KOPT-K1 (cell line): Measurements from ENCODE around the gene IQSEC1.
A peak's percentile ranks its signal among the peaks of the same experiment; 100 is the strongest.

ENCODE experiments used
- H3K27ac ChIP-seq: fragments of 200-600 bp; sonication (generic); 2 replicates; pipeline ENCODE4 v1.5.1; 2016; ENCODE audit warnings: antibody characterized with exemption, mild to moderate bottlenecking, low read depth, low read length; ENCODE audit not compliant: poor library complexity, severe bottlenecking
- H3K36me3 ChIP-seq: fragments of 200-600 bp; sonication (generic); 2 replicates; pipeline ENCODE4 v1.5.1; 2017; ENCODE audit warnings: antibody characterized with exemption, mild to moderate bottlenecking, low read length, moderate library complexity; ENCODE audit not compliant: insufficient read depth
- H3K9me3 ChIP-seq: fragments of 200-600 bp; sonication (generic); 2 replicates; pipeline ENCODE4 v1.5.1; 2017; ENCODE audit warnings: antibody characterized with exemption, low read length, mild to moderate bottlenecking; ENCODE audit not compliant: insufficient read depth, poor library complexity, severe bottlenecking

IQSEC1 gene

GRCh38 chr3:13082677-13083076 is 9.4 kb upstream of the IQSEC1 start:
- Histone ChIP-seq H3K27ac (peak overlapping the region; percentile 22), H3K9me3 (no peaks in the 10 kb centered on the region)

GRCh38 chr3:13081603-13082360 is 8.6 kb upstream of the IQSEC1 start:
- Histone ChIP-seq H3K27ac (peak overlapping the region; percentile 24), H3K36me3 (no peaks in the 10 kb centered on the region), H3K9me3 (no peaks in the 10 kb centered on the region)

More at GRCh38 chr3:13082677-13083076, 9.4 kb upstream of the IQSEC1 start:
- no peaks in the 10 kb centered on the region for H3K36me3 ChIP-seq

GRCh38 chr3:13080591-13080990 is 7.4 kb upstream of the IQSEC1 start:
- Histone ChIP-seq H3K27ac (peak overlapping the region; percentile 98), H3K9me3 (no peaks in the 10 kb centered on the region), H3K36me3 (no peaks in the 10 kb centered on the region)

GRCh38 chr3:13080026-13080425 is 6.8 kb upstream of the IQSEC1 start:
- Histone ChIP-seq H3K36me3 (no peaks in the 10 kb centered on the region), H3K27ac (peak overlapping the region; percentile 98), H3K9me3 (no peaks in the 10 kb centered on the region)

GRCh38 chr3:13079510-13079909 is 6.3 kb upstream of the IQSEC1 start:
- H3K9me3 ChIP-seq = no peaks in the 10 kb centered on the region
- H3K27ac ChIP-seq = peak overlapping the region; percentile 98
- H3K36me3 ChIP-seq = no peaks in the 10 kb centered on the region

DNA sequence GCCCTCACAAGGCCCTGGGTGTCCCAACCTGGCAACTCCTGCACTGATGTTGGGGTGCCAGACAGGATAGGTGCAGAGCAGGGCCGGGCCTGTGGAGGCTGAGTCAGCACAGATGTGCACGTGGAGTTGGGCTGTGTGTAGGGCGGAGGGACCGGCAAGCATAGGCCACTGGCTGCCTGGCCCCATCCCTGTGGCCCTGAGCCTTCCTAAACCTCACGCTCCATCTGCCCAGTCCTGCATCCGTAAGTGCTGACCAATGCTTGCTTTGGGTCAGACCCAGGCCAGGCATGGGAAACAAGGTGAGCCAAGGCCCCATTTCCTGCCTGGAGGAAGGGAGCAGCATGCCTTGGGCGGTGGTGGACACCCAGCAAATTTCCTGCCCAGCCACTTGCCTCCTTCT is 5.8 kb upstream of the IQSEC1 start:
- peak overlapping the region; percentile 98 for H3K27ac ChIP-seq
- H3K36me3 ChIP-seq = no peaks in the 10 kb centered on the region

DNA sequence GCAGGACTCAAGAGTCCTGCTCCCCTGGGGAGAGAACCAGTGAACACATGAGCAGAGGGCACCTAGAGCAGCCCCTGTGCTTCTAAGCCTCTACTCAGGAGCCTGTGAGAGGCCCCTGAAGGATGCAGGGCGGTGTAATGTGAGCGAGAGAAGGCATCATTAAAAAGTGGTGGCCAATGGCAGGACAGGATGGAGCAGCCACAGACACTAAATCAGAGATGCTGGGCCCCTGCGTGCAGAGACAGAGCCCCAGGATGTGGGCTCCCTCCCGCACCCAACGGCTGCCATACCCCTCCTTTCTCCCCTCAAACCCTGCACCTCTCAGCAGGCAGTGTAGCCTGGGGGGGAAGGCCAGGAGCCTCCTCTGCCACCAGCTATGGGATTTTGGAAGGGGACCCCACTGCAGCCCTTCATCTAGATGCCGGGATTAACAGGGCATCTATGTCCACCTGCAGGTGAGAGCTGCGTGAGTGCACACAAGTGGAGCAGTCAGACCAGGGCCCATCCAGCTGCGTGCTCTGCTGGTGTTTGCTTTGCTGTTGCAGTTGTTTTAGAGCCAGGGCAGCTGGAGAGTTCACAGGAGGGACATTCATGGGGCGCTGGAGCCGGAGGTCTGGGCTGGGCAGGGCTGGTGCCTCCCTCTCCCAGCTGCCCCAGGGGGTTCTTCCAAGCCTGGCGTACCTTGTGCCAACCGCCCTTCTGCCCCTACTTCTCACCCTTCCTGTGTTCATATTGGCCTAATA is 5.1 kb upstream of the IQSEC1 start:
- no peaks in the 10 kb centered on the region for H3K9me3 ChIP-seq
- no peaks in the 10 kb centered on the region for H3K36me3 ChIP-seq
- H3K27ac ChIP-seq = peak overlapping the region; percentile 98

More for the DNA sequence above, 5.8 kb upstream of the IQSEC1 start:
- H3K9me3 ChIP-seq = no peaks in the 10 kb centered on the region

GRCh38 chr3:13077431-13078162 is 4.4 kb upstream of the IQSEC1 start:
- peak overlapping the region; percentile 98 for H3K27ac ChIP-seq
- no peaks in the 10 kb centered on the region for H3K36me3 ChIP-seq
- no peaks in the 10 kb centered on the region for H3K9me3 ChIP-seq

GRCh38 chr3:13075986-13076654 is 2.9 kb upstream of the IQSEC1 start:
- H3K36me3 ChIP-seq = no peaks in the 10 kb centered on the region
- H3K27ac ChIP-seq = peak overlapping the region; percentile 98
- H3K9me3 ChIP-seq = no peaks in the 10 kb centered on the region

GRCh38 chr3:13075318-13075717 is 2.1 kb upstream of the IQSEC1 start:
- no peaks in the 10 kb centered on the region for H3K36me3 ChIP-seq
- peak overlapping the region; percentile 98 for H3K27ac ChIP-seq
- H3K9me3 ChIP-seq = no peaks in the 10 kb centered on the region

DNA sequence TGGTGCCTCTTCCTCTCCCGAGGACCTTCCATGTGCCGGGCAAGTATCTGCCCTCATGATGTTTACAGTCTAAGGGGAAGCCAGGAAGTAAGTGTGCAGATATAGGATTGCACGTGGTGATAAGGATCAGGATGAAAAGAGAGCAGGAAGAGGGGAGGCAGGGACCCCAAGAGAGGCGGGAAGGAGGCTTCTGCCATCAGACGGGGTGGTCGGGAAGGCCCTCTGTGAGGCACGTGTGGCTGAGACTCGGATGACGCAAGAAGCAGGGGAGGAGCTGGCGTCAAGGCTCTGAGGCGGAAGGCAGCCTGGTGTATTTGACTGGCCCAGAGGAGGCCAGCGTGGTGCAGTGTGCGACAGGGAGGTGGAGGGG is 762 bp upstream of the IQSEC1 start:
- Histone ChIP-seq H3K27ac (peak overlapping the region; percentile 98), H3K9me3 (no peaks in the 10 kb centered on the region), H3K36me3 (no peaks in the 10 kb centered on the region)

GRCh38 chr3:13072600-13073325 is 466 bp downstream of the IQSEC1 start:
- Histone ChIP-seq H3K9me3 (no peaks in the 10 kb centered on the region), H3K27ac (peak overlapping the region; percentile 100), H3K36me3 (no peaks in the 10 kb centered on the region)

- Histone ChIP-seq H3K27ac (peak overlapping the region; percentile 100), H3K36me3 (no peaks in the 10 kb centered on the region), H3K9me3 (no peaks in the 10 kb centered on the region)
These were observed 1.0 kb downstream of the IQSEC1 start for GRCh38 chr3:13072239-13072599.

GRCh38 chr3:13071695-13072094 is 1.5 kb downstream of the IQSEC1 start:
- peak overlapping the region; percentile 100 for H3K27ac ChIP-seq
- no peaks in the 10 kb centered on the region for H3K9me3 ChIP-seq
- H3K36me3 ChIP-seq = no peaks in the 10 kb centered on the region
